H9 (cell line): ENCODE data around the gene FEZF1. TPM values are rescaled to one million over a fixed set of nuclear protein-coding genes. Genes with fewer than 3 reads are reported as not detected.

Experiments used
- DNase-seq: peaks from one replicate; pipeline ENCODE4 v3.0.0-alpha.2; 2017
- H2AFZ ChIP-seq: one replicate; pipeline ENCODE4 v1.6.1; 2013; ENCODE audit warnings: mild to moderate bottlenecking, low read length, control low read depth, moderate library complexity
- H2AK5ac ChIP-seq: 2 replicates; pipeline ENCODE4 v1.6.1; 2013; ENCODE audit warnings: low read length, control low read depth, mixed read lengths; ENCODE audit not compliant: insufficient read length
- H2BK120ac ChIP-seq: one replicate; pipeline ENCODE4 v1.6.1; 2013; ENCODE audit warnings: low read depth, mild to moderate bottlenecking, low read length, control low read depth, inconsistent platforms; ENCODE audit not compliant: poor library complexity, severe bottlenecking
- H2BK12ac ChIP-seq: 2 replicates; pipeline ENCODE4 v1.6.1; 2013; ENCODE audit warnings: low read length, control low read depth, mixed read lengths, low read depth; ENCODE audit not compliant: insufficient read length
- H2BK15ac ChIP-seq: 2 replicates; pipeline ENCODE4 v1.6.1; 2013; ENCODE audit warnings: low read depth, low read length, control low read depth
- H2BK20ac ChIP-seq: one replicate; pipeline ENCODE4 v1.6.1; 2013; ENCODE audit warnings: low read depth, mild to moderate bottlenecking, low read length, control low read depth, inconsistent platforms; ENCODE audit not compliant: poor library complexity, severe bottlenecking
- H2BK5ac ChIP-seq: 2 replicates; pipeline ENCODE4 v1.6.1; 2013; ENCODE audit warnings: low read length, control low read depth, mixed read lengths; ENCODE audit not compliant: insufficient read length
- H3K14ac ChIP-seq: 2 replicates; pipeline ENCODE4 v1.6.1; 2013; ENCODE audit warnings: low read length, control low read depth; ENCODE audit not compliant: insufficient read depth
- H3K18ac ChIP-seq: 2 replicates; pipeline ENCODE4 v1.6.1; 2013; ENCODE audit warnings: low read depth, mild to moderate bottlenecking, mixed read lengths, low read length, control low read depth; ENCODE audit not compliant: insufficient read length
- H3K23ac ChIP-seq: 2 replicates; pipeline ENCODE4 v1.6.1; 2013; ENCODE audit warnings: low read length, control low read depth, mixed read lengths, low read depth; ENCODE audit not compliant: insufficient read length
- H3K23me2 ChIP-seq: 2 replicates; pipeline ENCODE4 v1.6.1; 2013; ENCODE audit warnings: low read depth, mild to moderate bottlenecking, mixed read lengths, low read length, control low read depth; ENCODE audit not compliant: insufficient read length, poor library complexity, severe bottlenecking
- H3K27ac ChIP-seq: 2 replicates; pipeline ENCODE4 v1.5.1; 2013; ENCODE audit warnings: low read length, control low read depth, mixed read lengths, low read depth; ENCODE audit not compliant: insufficient read length
- H3K27me3 ChIP-seq: 2 replicates; pipeline ENCODE4 v1.6.1; 2013; ENCODE audit warnings: low read length, control low read depth, inconsistent platforms; ENCODE audit not compliant: insufficient read depth
- H3K4ac ChIP-seq: 2 replicates; pipeline ENCODE4 v1.6.1; 2013; ENCODE audit warnings: low read depth, mild to moderate bottlenecking, control low read depth, inconsistent platforms, low read length, moderate library complexity
- H3K4me1 ChIP-seq: 2 replicates; pipeline ENCODE4 v1.6.1; 2013; ENCODE audit warnings: low read length, control low read depth, inconsistent platforms; ENCODE audit not compliant: insufficient read depth
- H3K4me2 ChIP-seq: 2 replicates; pipeline ENCODE4 v1.6.1; 2013; ENCODE audit warnings: low read length, control low read depth, mixed read lengths; ENCODE audit not compliant: insufficient read length, insufficient read depth
- H3K56ac ChIP-seq: 2 replicates; pipeline ENCODE4 v1.6.1; 2013; ENCODE audit warnings: low read depth, mild to moderate bottlenecking, mixed read lengths, low read length, control low read depth; ENCODE audit not compliant: insufficient read length
- H3K79me1 ChIP-seq: 2 replicates; pipeline ENCODE4 v1.6.1; 2013; ENCODE audit warnings: low read depth, mild to moderate bottlenecking, moderate library complexity, low read length, control low read depth, inconsistent platforms; ENCODE audit not compliant: insufficient read depth, poor library complexity, severe bottlenecking
- H3K79me2 ChIP-seq: 2 replicates; pipeline ENCODE4 v1.6.1; 2013; ENCODE audit warnings: low read length, control low read depth, inconsistent platforms; ENCODE audit not compliant: insufficient read depth
- H3K9ac ChIP-seq: 2 replicates; pipeline ENCODE4 v1.6.1; 2013; ENCODE audit warnings: low read length, control low read depth, mixed read lengths; ENCODE audit not compliant: insufficient read length; ENCODE audit errors: extremely low read depth
- H3K9me3 ChIP-seq: one replicate; pipeline ENCODE4 v1.6.1; 2013; ENCODE audit warnings: low read depth, low read length, inconsistent platforms; ENCODE audit not compliant: control insufficient read depth
- H3T11ph ChIP-seq: one replicate; pipeline ENCODE4 v1.6.1; 2013; ENCODE audit warnings: mild to moderate bottlenecking, low read length, control low read depth, inconsistent platforms
- H4K20me1 ChIP-seq: one replicate; pipeline ENCODE4 v1.6.1; 2013; ENCODE audit not compliant: control insufficient read depth, insufficient read length, insufficient read depth
- H4K5ac ChIP-seq: 2 replicates; pipeline ENCODE4 v1.6.1; 2013; ENCODE audit warnings: low read depth, mild to moderate bottlenecking, mixed read lengths, low read length, control low read depth; ENCODE audit not compliant: insufficient read length
- H4K8ac ChIP-seq: replicated peaks from 2 replicates; pipeline ENCODE4 v1.6.1; 2013; ENCODE audit warnings: low read length, control low read depth, mixed read lengths, low read depth; ENCODE audit not compliant: insufficient read length
- H4K91ac ChIP-seq: 2 replicates; pipeline ENCODE4 v1.6.1; 2013; ENCODE audit warnings: low read depth, mild to moderate bottlenecking, moderate library complexity, mixed read lengths, low read length, control low read depth; ENCODE audit not compliant: insufficient read length
- H3K27ac Mint-ChIP-seq, 3 experiments: 2 replicates in 2 of 3; 3 replicates in 1 of 3; pipeline ENCODE4 v1.8.0; 2020 to 2021; ENCODE audit warnings: mixed read lengths in 3 of 3, mild to moderate bottlenecking in 1 of 3, moderate library complexity in 1 of 3
- H3K27me3 Mint-ChIP-seq: 2 replicates; pipeline ENCODE4 v1.8.0; 2021; ENCODE audit warnings: low read depth, mild to moderate bottlenecking, moderate library complexity, mixed read lengths
- H3K36me3 Mint-ChIP-seq, 3 experiments: 2 replicates in 2 of 3; 3 replicates in 1 of 3; pipeline ENCODE4 v1.8.0; 2020 to 2021; ENCODE audit warnings: low read depth in 3 of 3, mixed read lengths in 3 of 3; ENCODE audit not compliant: insufficient read depth in 1 of 3
- H3K4me1 Mint-ChIP-seq, 2 experiments: 2 replicates each; pipeline ENCODE4 v1.8.0; 2020; ENCODE audit warnings: mixed read lengths in 2 of 2
- H3K4me3 Mint-ChIP-seq, 2 experiments: 2 replicates in 1 of 2; 3 replicates in 1 of 2; pipeline ENCODE4 v1.8.0; 2020 to 2021; ENCODE audit warnings: mild to moderate bottlenecking in 2 of 2, mixed read lengths in 2 of 2, moderate library complexity in 1 of 2
- H3K9me3 Mint-ChIP-seq, 2 experiments: 2 replicates in 1 of 2; 3 replicates in 1 of 2; pipeline ENCODE4 v1.8.0; 2020; ENCODE audit warnings: mild to moderate bottlenecking in 2 of 2, mixed read lengths in 2 of 2, moderate library complexity in 1 of 2
- CTCF ChIP-seq: fragments of 200-600 bp; sonication (generic); conservative IDR thresholded peaks from 3 replicates; pipeline ENCODE4 v1.8.0; 2021; ENCODE audit warnings: antibody characterized with exemption, mild to moderate bottlenecking
- WGBS: extraction: QIAGEN DNeasy Blood & Tissue Kit; methylation state at CpG from one replicate; pipeline ENCODE4 v1.1.7; 2013; ENCODE audit warnings: missing lambda C conversion rate, low lambda C conversion rate, mixed read lengths; ENCODE audit not compliant: insufficient read length; ENCODE audit errors: extremely low coverage; 5-methylcytosine and 5-hydroxymethylcytosine counted together
- total RNA-seq: library from RNA; stranded (reverse); gene quantifications from 2 replicates; pipeline ENCODE4 v1.2.1, GENCODE V29; 2021

FEZF1 gene
- total RNA-seq, 1 experiment from 2014 or later = 37.8 TPM

- H3K27ac ChIP-seq = no peak overlapping the region
- no peaks in the 10 kb centered on the region for H4K20me1 ChIP-seq
- H3K4me1 ChIP-seq = peaks cover 2% of the 10 kb centered on the region; the same call in 1 of the 2 replicates
- no peak overlapping the region for H2AK5ac ChIP-seq
- H3K4me2 ChIP-seq = peak overlapping the region; percentile 41
- no peaks in the 10 kb centered on the region for H3K79me2 ChIP-seq
- no peak overlapping the region for H2AFZ ChIP-seq
- no peaks in the 10 kb centered on the region for H3K79me1 ChIP-seq
- peak; percentile 63 for DNase-seq
- peaks cover 42% of the 10 kb centered on the region; the same call in 1 of the 2 replicates for H3K27me3 ChIP-seq
- peaks cover 100% of the 10 kb centered on the region for H3K27me3 Mint-ChIP-seq
- peaks cover 48 to 68% of the 10 kb centered on the region in 2 experiments for H3K4me1 Mint-ChIP-seq
- H3K4ac ChIP-seq = no peak overlapping the region
- no peaks in the 10 kb centered on the region for H3K9me3 ChIP-seq
- no peak overlapping the region for H2BK120ac ChIP-seq
- H3K23ac ChIP-seq = no peak overlapping the region
- H3K56ac ChIP-seq = no peak overlapping the region
- peaks cover 51% of the 10 kb centered on the region for H3K23me2 ChIP-seq
- 0 out of 7 replicates have a peak overlapping the region, but pooled peaks of 1 of the 3 experiments have one; percentile 6 for H3K27ac Mint-ChIP-seq
- no peak overlapping the region for H3K18ac ChIP-seq
- H4K91ac ChIP-seq = no peak overlapping the region
- TF ChIP-seq CTCF = no peak
- H3K36me3 Mint-ChIP-seq = peaks cover 19 to 58% (median 32%) of the 10 kb centered on the region in 3 experiments
- no peak overlapping the region for H2BK12ac ChIP-seq
- WGBS = no CpG with 5 or more reads among the region's 35 CpGs
- no peak overlapping the region for H3K14ac ChIP-seq
- H2BK20ac ChIP-seq = no peak overlapping the region
- no peak overlapping the region for H2BK5ac ChIP-seq
- H4K8ac ChIP-seq = no peak overlapping the region
- peak overlapping the region; percentile 85 to 93 for H3K4me3 Mint-ChIP-seq
- H2BK15ac ChIP-seq = no peak overlapping the region
- H3K9me3 Mint-ChIP-seq = no peaks in the 10 kb centered on the region
- H3K9ac ChIP-seq = no peak overlapping the region
- H4K5ac ChIP-seq = no peak overlapping the region
- H3T11ph ChIP-seq = no peak overlapping the region
Observed at GRCh38 chr7:122301858-122302760, 2.4 kb downstream of the FEZF1 start.
